CD14-positive monocyte (primary cell): Measurements from ENCODE around the gene ATP1B3. TPM values are rescaled to one million over a fixed set of nuclear protein-coding genes. Genes with fewer than 3 reads are reported as not detected.

Source experiments
- DNase-seq, 3 donors: peaks; one replicate each; pipeline ENCODE4 v3.0.0-alpha.2; 2011 to 2022
- H2AFZ ChIP-seq: 2 replicates; pipeline ENCODE4 v1.6.0; 2012; ENCODE audit warnings: mild to moderate bottlenecking, low read depth, low read length, inconsistent platforms; ENCODE audit not compliant: insufficient read depth, poor library complexity, severe bottlenecking
- H3K27ac ChIP-seq, 2 donors: 1 replicate in 1 of 2; 2 replicates in 1 of 2; pipeline ENCODE4 v1.5.1; 2012 to 2013; ENCODE audit warnings: low read length in 2 of 2, control low read depth in 1 of 2, inconsistent platforms in 1 of 2, low read depth in 1 of 2, mild to moderate bottlenecking in 1 of 2
- H3K27me3 ChIP-seq, 2 donors: one replicate each; pipeline versions ENCODE4 v1.6.0 to v1.6.1; 2011 to 2013; ENCODE audit warnings: low read length in 2 of 2; ENCODE audit not compliant: control insufficient read depth in 2 of 2, insufficient read depth in 2 of 2
- H3K36me3 ChIP-seq, 2 donors: replicated peaks in 1 of 2; 1 replicate in 1 of 2; 2 replicates in 1 of 2; pipeline versions ENCODE4 v1.5.1 to v1.6.1; 2012 to 2013; ENCODE audit warnings: low read length in 2 of 2, control low read depth in 1 of 2, inconsistent platforms in 1 of 2, mild to moderate bottlenecking in 1 of 2; ENCODE audit not compliant: insufficient read depth in 2 of 2, control insufficient read depth in 1 of 2
- H3K4me1 ChIP-seq, 2 donors: 1 replicate in 1 of 2; 2 replicates in 1 of 2; pipeline versions ENCODE4 v1.5.1 to v1.6.1; 2012 to 2013; ENCODE audit warnings: low read length in 2 of 2, control low read depth in 1 of 2, inconsistent platforms in 1 of 2, mild to moderate bottlenecking in 1 of 2, moderate library complexity in 1 of 2; ENCODE audit not compliant: insufficient read depth in 2 of 2, control insufficient read depth in 1 of 2
- H3K4me2 ChIP-seq: replicated peaks from 2 replicates; pipeline ENCODE3; 2012; ENCODE audit warnings: low read length, moderate library complexity, mild to moderate bottlenecking; ENCODE audit not compliant: poor library complexity, severe bottlenecking; ENCODE audit errors: extremely low read depth
- H3K4me3 ChIP-seq, 3 experiments: fragments of 200-600 bp in 1 of 3; sonication (generic) in 1 of 3; replicated peaks in 1 of 3; 1 replicate in 2 of 3; 2 replicates in 1 of 3; pipeline ENCODE4 v1.5.1; 2011 to 2013; ENCODE audit warnings: low read length in 3 of 3, mild to moderate bottlenecking in 3 of 3, control low read depth in 2 of 3, low read depth in 2 of 3, inconsistent platforms in 1 of 3, moderate library complexity in 1 of 3
- H3K79me2 ChIP-seq: 2 replicates; pipeline ENCODE4 v1.6.0; 2012; ENCODE audit warnings: mild to moderate bottlenecking, control low read depth, inconsistent platforms, low read length, moderate library complexity; ENCODE audit not compliant: insufficient read depth
- H3K9ac ChIP-seq: 2 replicates; pipeline ENCODE4 v1.6.0; 2017; ENCODE audit warnings: low read length, mild to moderate bottlenecking; ENCODE audit not compliant: insufficient read depth, poor library complexity, severe bottlenecking
- H3K9me3 ChIP-seq, 2 donors: replicated peaks in 1 of 2; 1 replicate in 1 of 2; 2 replicates in 1 of 2; pipeline versions ENCODE4 v1.5.1 to v1.6.1; 2012 to 2013; ENCODE audit warnings: low read length in 2 of 2, control low read depth in 1 of 2; ENCODE audit not compliant: control insufficient read depth in 1 of 2, insufficient read depth in 1 of 2
- H4K20me1 ChIP-seq: 2 replicates; pipeline ENCODE4 v1.6.0; 2012; ENCODE audit warnings: mild to moderate bottlenecking, low read length, control low read depth, moderate library complexity; ENCODE audit not compliant: insufficient read depth
- H3K27ac Mint-ChIP-seq, 7 donors: one replicate each; pipeline ENCODE4 v1.8.0; 2020; ENCODE audit warnings: mild to moderate bottlenecking in 7 of 7, mixed read lengths in 7 of 7, moderate library complexity in 6 of 7, inconsistent platforms in 2 of 7
- H3K27me3 Mint-ChIP-seq, 3 donors: one replicate each; pipeline ENCODE4 v1.8.0; 2021 to 2022; ENCODE audit warnings: low read depth in 3 of 3, mild to moderate bottlenecking in 3 of 3, mixed read lengths in 3 of 3, moderate library complexity in 3 of 3, inconsistent platforms in 1 of 3
- H3K36me3 Mint-ChIP-seq, 2 donors: one replicate each; pipeline ENCODE4 v1.8.0; 2020; ENCODE audit warnings: mixed read lengths in 2 of 2, inconsistent platforms in 1 of 2, mild to moderate bottlenecking in 1 of 2
- H3K4me1 Mint-ChIP-seq: one replicate; pipeline ENCODE4 v1.8.0; 2020; ENCODE audit warnings: mild to moderate bottlenecking, mixed read lengths
- H3K4me3 Mint-ChIP-seq, 2 donors: one replicate each; pipeline ENCODE4 v1.8.0; 2020; ENCODE audit warnings: mild to moderate bottlenecking in 2 of 2, mixed read lengths in 2 of 2, moderate library complexity in 1 of 2
- H3K9me3 Mint-ChIP-seq, 7 donors: one replicate each; pipeline ENCODE4 v1.8.0; 2020 to 2022; ENCODE audit warnings: mixed read lengths in 7 of 7, mild to moderate bottlenecking in 6 of 7, moderate library complexity in 6 of 7, inconsistent platforms in 2 of 7
- WGBS: methylation state at CpG from one replicate; pipeline ENCODE4 v1.1.5; 2013; ENCODE audit warnings: missing lambda C conversion rate; ENCODE audit not compliant: insufficient coverage; 5-methylcytosine and 5-hydroxymethylcytosine counted together
- intact Hi-C, 2 donors: fragments of 100-400 bp; cut with micrococcal nuclease; formaldehyde crosslinking; loops; one replicate each; pipeline versions ENCODE4 v1.15.0 to v1.15.1; 2023
- polyA plus RNA-seq, 3 donors: library from polyadenylated mRNA; depleted of rRNA in 1 of 3; unstranded in 2 of 3; stranded (reverse) in 1 of 3; fragments of 300-500 nt in 2 of 3; fragments of >200 nt in 1 of 3; fragmentation: Illumina TruSeq in 2 of 3; gene quantifications; 1 replicate in 2 of 3; 2 replicates in 1 of 3; pipeline ENCODE4 v1.2.3, GENCODE V29; 2012 to 2021
- TF ChIP-seq, protein P1 (sequence below): fragments of 200-600 bp; IDR thresholded peaks from one replicate; pipeline ENCODE4 v1.8.0; 2022; ENCODE audit warnings: antibody characterized with exemption, mild to moderate bottlenecking

ATP1B3 gene
- polyA plus RNA-seq, 3 donors: 90.6 to 208 (median 177) TPM

DNA sequence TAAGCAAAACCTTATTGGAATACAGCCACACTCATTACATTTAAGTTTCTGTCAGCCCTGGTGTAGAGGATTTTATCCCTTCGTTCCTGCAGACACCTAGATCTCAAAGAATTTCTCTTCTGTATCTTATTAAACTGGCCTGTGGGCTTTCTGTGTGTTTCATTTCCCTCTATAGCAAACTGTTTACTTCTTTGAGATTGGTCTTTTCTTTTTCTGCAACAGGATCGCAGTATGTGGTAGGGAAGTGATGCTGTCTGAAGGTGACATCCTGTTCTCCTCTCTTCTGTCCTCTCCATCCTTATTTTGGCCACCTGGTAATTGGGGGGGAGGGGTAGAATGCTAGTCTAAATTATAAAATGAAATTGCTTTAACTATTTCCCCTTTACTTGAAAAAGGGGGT lies 25.5 kb downstream of the ATP1B3 start:
- TF ChIP-seq, protein P1, sequence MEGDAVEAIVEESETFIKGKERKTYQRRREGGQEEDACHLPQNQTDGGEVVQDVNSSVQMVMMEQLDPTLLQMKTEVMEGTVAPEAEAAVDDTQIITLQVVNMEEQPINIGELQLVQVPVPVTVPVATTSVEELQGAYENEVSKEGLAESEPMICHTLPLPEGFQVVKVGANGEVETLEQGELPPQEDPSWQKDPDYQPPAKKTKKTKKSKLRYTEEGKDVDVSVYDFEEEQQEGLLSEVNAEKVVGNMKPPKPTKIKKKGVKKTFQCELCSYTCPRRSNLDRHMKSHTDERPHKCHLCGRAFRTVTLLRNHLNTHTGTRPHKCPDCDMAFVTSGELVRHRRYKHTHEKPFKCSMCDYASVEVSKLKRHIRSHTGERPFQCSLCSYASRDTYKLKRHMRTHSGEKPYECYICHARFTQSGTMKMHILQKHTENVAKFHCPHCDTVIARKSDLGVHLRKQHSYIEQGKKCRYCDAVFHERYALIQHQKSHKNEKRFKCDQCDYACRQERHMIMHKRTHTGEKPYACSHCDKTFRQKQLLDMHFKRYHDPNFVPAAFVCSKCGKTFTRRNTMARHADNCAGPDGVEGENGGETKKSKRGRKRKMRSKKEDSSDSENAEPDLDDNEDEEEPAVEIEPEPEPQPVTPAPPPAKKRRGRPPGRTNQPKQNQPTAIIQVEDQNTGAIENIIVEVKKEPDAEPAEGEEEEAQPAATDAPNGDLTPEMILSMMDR: no peak

DNA sequence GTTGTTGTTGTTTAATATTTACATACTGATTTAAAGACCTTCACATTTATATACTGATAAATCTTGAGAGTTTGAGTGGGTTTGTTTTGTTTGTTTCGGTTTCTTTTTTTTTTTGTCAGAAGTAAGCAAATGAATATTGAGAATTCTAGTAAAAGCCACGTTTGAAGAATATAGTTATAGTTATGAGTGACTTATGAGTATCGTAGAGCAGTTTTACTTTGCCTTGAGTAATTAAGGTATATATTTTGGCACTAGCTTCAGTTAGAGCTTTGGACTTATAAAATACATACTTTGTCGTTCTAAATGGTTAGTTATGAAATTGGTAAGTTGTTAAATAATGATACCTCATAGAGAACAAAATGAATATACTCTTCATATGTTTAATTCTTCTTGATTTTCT lies 27.8 kb downstream of the ATP1B3 start:
- Histone ChIP-seq H3K4me1 (no peaks in the 10 kb centered on the region), H3K36me3 (peaks cover 34 to 63% of the 10 kb centered on the region in 2 donors), H3K9ac (no peak overlapping the region), H4K20me1 (peaks cover 16% of the 10 kb centered on the region), H3K79me2 (peaks cover 22% of the 10 kb centered on the region), H3K27ac (no peak overlapping the region), H3K4me3 (no peak overlapping the region), H3K4me2 (no peak overlapping the region), H3K9me3 (peaks cover 7 to 15% of the 10 kb centered on the region in 2 donors), H3K27me3 (no peaks in the 10 kb centered on the region), H2AFZ (no peak overlapping the region)
- Mint-ChIP-seq H3K4me1 (no peaks in the 10 kb centered on the region), H3K27me3 (no peaks in the 10 kb centered on the region), H3K36me3 (peaks cover 48 to 66% of the 10 kb centered on the region in 2 donors), H3K9me3 (peaks cover 9 to 14% (median 13%) of the 10 kb centered on the region in 7 donors), H3K4me3 (no peak overlapping the region), H3K27ac (no peak overlapping the region)
- TF ChIP-seq, protein P1: no peak
- WGBS: no CpG with 5 or more reads among the region's 4 CpGs
- intact Hi-C loops: no loop called here
- no peak for DNase-seq

More for the DNA sequence above, 25.5 kb downstream of the ATP1B3 start:
- peaks cover 7 to 15% of the 10 kb centered on the region in 2 donors for H3K9me3 ChIP-seq
- peaks cover 21 to 51% of the 10 kb centered on the region in 2 donors for H3K36me3 ChIP-seq
- intact Hi-C loops: no loop called here
- H3K9me3 Mint-ChIP-seq: peaks cover 9 to 17% (median 14%) of the 10 kb centered on the region in 7 donors
- H3K4me3 Mint-ChIP-seq: no peak overlapping the region
- no peaks in the 10 kb centered on the region for H3K27me3 Mint-ChIP-seq
- H2AFZ ChIP-seq: no peak overlapping the region
- no peak overlapping the region for H3K27ac ChIP-seq
- no peak overlapping the region for H3K27ac Mint-ChIP-seq
- H3K4me3 ChIP-seq: no peak overlapping the region
- H3K79me2 ChIP-seq: peaks cover 42% of the 10 kb centered on the region
- H3K4me1 ChIP-seq: no peaks in the 10 kb centered on the region
- H3K27me3 ChIP-seq: no peaks in the 10 kb centered on the region
- no peak for DNase-seq
- no CpG with 5 or more reads among the region's 2 CpGs for WGBS
- peaks cover 41 to 59% of the 10 kb centered on the region in 2 donors for H3K36me3 Mint-ChIP-seq
- peaks cover 28% of the 10 kb centered on the region for H4K20me1 ChIP-seq
- H3K9ac ChIP-seq: no peak overlapping the region
- no peaks in the 10 kb centered on the region for H3K4me1 Mint-ChIP-seq
- no peak overlapping the region for H3K4me2 ChIP-seq
